Sigmoid colon (tissue), 7 donors: Measurements from ENCODE around the gene HNF1B. TPM values are rescaled to one million over a fixed set of nuclear protein-coding genes. Genes with fewer than 3 reads are reported as not detected.

Source experiments
- polyA plus RNA-seq, 3 donors: library from polyadenylated mRNA; stranded (reverse); fragments of 200-250 nt; gene quantifications; one replicate each; pipeline ENCODE4 v1.2.3, GENCODE V29; 2013
- total RNA-seq, 4 donors: library from RNA; depleted of rRNA; stranded (reverse); fragments of >200 nt; gene quantifications; one replicate each; pipeline ENCODE4 v1.1.0, GENCODE V29; 2016
- donor health status: healthy with polysubstance abuse.
- donor health status: Bipolar disorder and iron deficiency.
- donor health status: healthy.

Gene HNF1B
- total and polyA plus RNA-seq, 7 donors = 0.28 to 13.2 (median 10.7) TPM; not detected in 3

Other genes starting within 250 kb of the HNF1B start
- 10 to 100 TPM; 16.8 to 26.0 (median 20.1) TPM for gene SYNRG, start 135.6 kb downstream of the HNF1B start, total RNA-seq
- gene SYNRG, start 135.6 kb downstream of the HNF1B start, polyA plus RNA-seq = 10 to 100 TPM in 1 of 3 donors, 1 to 10 TPM in 2; 7.4 to 20.5 (median 8.4) TPM
- 10 to 100 TPM; 16.5 to 21.2 (median 19.2) TPM for gene DDX52, start 101.6 kb downstream of the HNF1B start, total RNA-seq
- gene DDX52, start 101.6 kb downstream of the HNF1B start, polyA plus RNA-seq = 10 to 100 TPM in 1 of 3 donors, 1 to 10 TPM in 2; 7.6 to 15.2 (median 7.8) TPM
- not detected for gene TBC1D3K, start 179.4 kb upstream of the HNF1B start, total RNA-seq
- gene TBC1D3K, start 179.4 kb upstream of the HNF1B start, polyA plus RNA-seq = not detected
- gene TBC1D3L, start 244.0 kb upstream of the HNF1B start, total RNA-seq = 10 to 100 TPM in 3 of 4 donors, 1 to 10 TPM in 1; 7.1 to 20.8 (median 10.5) TPM
- gene TBC1D3L, start 244.0 kb upstream of the HNF1B start, polyA plus RNA-seq = 1 to 10 TPM; 2.1 to 8.5 (median 4.2) TPM